ENCODE measurements around the gene PRKG1.

GRCh38 chr10:51113007-51113406, 38.7 kb downstream of the PRKG1 start:
- no peak for TF ChIP-seq CTCF (IDR thresholded peaks at IDR 0.05)
- no peak for TF ChIP-seq POLR2A (IDR thresholded peaks at IDR 0.05)

Data from Peyer's patch (tissue), 4 donors.